MM.1S (cell line): ENCODE data around the gene MUC12.

Source experiments
- EZH2 ChIP-seq: fragments of 300-600 bp; sonication (generic); optimal IDR thresholded peaks from 2 replicates; pipeline ENCODE3; 2017; ENCODE audit warnings: low read depth, mild to moderate bottlenecking, antibody characterized with exemption, low read length, mixed read lengths
- TF ChIP-seq, protein P1 (sequence below): fragments of 300-600 bp; sonication (generic); IDR thresholded peaks from 2 replicates; pipeline ENCODE4 v1.5.1; 2016; ENCODE audit warnings: antibody characterized with exemption, low read length, mixed read lengths

DNA sequence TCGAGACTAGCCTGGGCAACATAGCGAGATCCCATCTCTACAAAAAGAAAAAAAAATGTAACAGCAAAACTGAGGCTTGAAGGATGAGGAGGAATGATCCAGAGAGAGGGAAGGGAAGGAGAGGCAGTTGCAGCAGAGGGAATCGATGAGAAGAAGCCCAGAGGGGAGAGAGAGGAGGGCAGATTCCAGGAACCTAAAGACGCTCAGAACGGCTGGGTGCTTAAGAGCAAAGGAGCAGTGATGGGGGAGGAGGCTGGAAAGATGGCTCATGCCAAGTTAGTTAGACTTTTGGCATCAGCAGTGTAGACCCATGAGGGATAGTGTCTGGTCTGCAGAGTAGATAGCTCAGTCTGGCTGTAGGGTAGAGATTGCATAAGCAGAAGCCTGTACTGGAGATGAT, 40.3 kb downstream of the MUC12 start:
- TF ChIP-seq, protein P1, sequence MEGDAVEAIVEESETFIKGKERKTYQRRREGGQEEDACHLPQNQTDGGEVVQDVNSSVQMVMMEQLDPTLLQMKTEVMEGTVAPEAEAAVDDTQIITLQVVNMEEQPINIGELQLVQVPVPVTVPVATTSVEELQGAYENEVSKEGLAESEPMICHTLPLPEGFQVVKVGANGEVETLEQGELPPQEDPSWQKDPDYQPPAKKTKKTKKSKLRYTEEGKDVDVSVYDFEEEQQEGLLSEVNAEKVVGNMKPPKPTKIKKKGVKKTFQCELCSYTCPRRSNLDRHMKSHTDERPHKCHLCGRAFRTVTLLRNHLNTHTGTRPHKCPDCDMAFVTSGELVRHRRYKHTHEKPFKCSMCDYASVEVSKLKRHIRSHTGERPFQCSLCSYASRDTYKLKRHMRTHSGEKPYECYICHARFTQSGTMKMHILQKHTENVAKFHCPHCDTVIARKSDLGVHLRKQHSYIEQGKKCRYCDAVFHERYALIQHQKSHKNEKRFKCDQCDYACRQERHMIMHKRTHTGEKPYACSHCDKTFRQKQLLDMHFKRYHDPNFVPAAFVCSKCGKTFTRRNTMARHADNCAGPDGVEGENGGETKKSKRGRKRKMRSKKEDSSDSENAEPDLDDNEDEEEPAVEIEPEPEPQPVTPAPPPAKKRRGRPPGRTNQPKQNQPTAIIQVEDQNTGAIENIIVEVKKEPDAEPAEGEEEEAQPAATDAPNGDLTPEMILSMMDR, result no peak
- TF ChIP-seq EZH2, result no peak
